PFSK-1 (cell line): ENCODE data around the gene SPOCK3.

Experiments used
- FOXP2 ChIP-seq: optimal IDR thresholded peaks from 2 replicates; pipeline ENCODE3; 2011; ENCODE audit warnings: borderline replicate concordance, control low read depth, inconsistent platforms; ENCODE audit not compliant: insufficient read depth; ENCODE audit errors: extremely low read length, extremely low read depth
- POLR2AphosphoS5 ChIP-seq: IDR thresholded peaks from 2 replicates; pipeline ENCODE4 v1.6.1; 2012; ENCODE audit warnings: low read depth, mild to moderate bottlenecking, control low read depth, low read length, moderate library complexity
- REST ChIP-seq, 2 experiments: IDR thresholded peaks; 2 replicates each; pipeline versions ENCODE4 v1.6.1 to v1.8.0; 2011 to 2012; ENCODE audit warnings: low read depth in 2 of 2, low read length in 2 of 2, control low read depth in 1 of 2, inconsistent platforms in 1 of 2, mild to moderate bottlenecking in 1 of 2, moderate library complexity in 1 of 2; ENCODE audit not compliant: insufficient read depth in 1 of 2
- SIN3A ChIP-seq: IDR thresholded peaks from 2 replicates; pipeline ENCODE4 v1.6.1; 2012; ENCODE audit warnings: mild to moderate bottlenecking, low read length, moderate library complexity, borderline replicate concordance; ENCODE audit not compliant: insufficient read depth
- TAF1 ChIP-seq: IDR thresholded peaks from 2 replicates; pipeline ENCODE4 v1.6.1; 2012; ENCODE audit warnings: low read length, control low read depth, borderline replicate concordance; ENCODE audit not compliant: insufficient read depth

The SPOCK3 gene

GRCh38 chr4:166687828-166688227 lies 546.5 kb downstream of the SPOCK3 start:
- TF ChIP-seq SIN3A (no peak), TAF1 (no peak), REST (IDR thresholded peaks at IDR 0.05; ENCODE audit: insufficient read depth in 1 of 2, low read depth in 2 of 2, low read length in 2 of 2) (no peak), FOXP2 (no peak), POLR2AphosphoS5 (no peak)
